ENCODE measurements around the gene FKBP14. TPM values are rescaled to one million over a fixed set of nuclear protein-coding genes. Genes with fewer than 3 reads are reported as not detected.

FKBP14 gene
- total RNA-seq, 1 donor from 2014 or later, result 22.6 TPM

DNA sequence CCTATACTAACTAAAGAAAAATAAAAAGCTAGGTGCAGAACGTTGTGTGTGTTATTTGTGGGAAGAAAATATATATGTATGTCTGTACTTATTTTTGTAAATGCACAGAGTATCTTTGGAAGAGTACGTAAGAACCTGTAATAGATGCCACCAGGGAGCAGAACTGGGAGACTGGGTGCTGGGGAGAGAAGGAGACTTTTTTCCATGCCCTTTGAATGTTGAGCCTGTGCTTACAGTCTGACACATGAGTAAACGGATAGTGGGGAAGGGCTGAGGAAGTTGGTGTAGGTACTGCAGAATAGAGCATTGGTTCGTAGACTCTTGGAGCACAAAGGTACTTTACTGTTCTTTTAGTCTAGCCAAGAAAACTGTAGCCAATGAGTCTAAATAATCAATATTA, 35.6 kb downstream of the FKBP14 start:
- peaks cover 17% of the 10 kb centered on the region for H3K4me1 Mint-ChIP-seq (ENCODE audit: unreplicated experiment)
- H3K27me3 Mint-ChIP-seq, result no peaks in the 10 kb centered on the region
- DNase-seq (ENCODE audit: extremely low spot score, unreplicated experiment), result no peak
- no peak for TF ChIP-seq CTCF (conservative IDR thresholded peaks at IDR 0.05)
- peak overlapping the region; percentile 21 for H3K27ac Mint-ChIP-seq
- peaks cover 4% of the 10 kb centered on the region for H3K9me3 Mint-ChIP-seq
- peak overlapping the region; percentile 89 for H3K4me3 Mint-ChIP-seq
- peaks cover 4% of the 10 kb centered on the region for H3K36me3 Mint-ChIP-seq

DNA sequence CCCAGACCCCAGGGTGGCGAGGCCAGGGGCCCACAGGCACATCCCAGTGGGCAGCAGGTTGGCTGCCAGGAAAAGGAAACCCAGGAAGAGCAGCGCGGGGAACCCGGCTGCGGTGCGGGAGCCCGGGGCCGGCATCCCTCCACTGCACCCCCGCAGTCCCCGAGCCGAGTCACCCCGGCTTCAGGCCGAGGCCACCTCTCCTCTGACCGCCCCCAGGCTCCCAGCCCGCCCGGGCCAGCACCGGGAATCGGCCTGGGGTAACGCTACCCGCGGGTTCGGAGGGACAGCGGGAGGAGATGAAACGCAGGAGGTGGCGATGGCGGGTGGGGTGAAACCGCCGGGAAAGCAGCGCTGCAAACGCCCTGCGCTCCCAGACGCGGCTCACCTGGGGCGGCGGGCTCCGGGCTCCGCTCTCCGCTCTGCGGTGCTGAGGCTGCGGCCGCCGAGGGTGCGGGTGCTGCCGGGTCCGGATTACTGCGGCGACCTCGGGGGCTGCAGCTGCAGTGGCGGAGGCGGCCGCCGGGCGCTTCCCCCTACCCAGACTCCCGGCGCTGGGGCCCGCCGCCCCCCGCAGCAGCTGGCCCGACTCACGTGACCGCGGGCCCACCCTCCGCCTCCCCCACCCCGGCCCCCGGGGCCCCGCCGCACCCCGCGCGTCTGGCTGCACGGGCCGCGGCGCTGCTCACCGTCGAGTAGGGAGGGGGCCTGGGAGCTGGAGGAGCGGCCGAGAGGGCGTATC, 37.1 kb downstream of the FKBP14 start, which contains the start of gene SCRN1:
SCRN1 (minus strand) TSS at position 545 of the 739 bp plus-strand sequence. CDS start 20,734 bp downstream, outside the sequence.
- H3K4me3 Mint-ChIP-seq, result peak within 1 kb of the TSS; percentile 94
- TF ChIP-seq CTCF (conservative IDR thresholded peaks at IDR 0.05), result peak; percentile 64
- peak within 1 kb of the TSS; percentile 99 for H3K27ac Mint-ChIP-seq
- peaks cover 17% of the 10 kb centered on the region for H3K4me1 Mint-ChIP-seq (ENCODE audit: unreplicated experiment)
- peak; percentile 75 for DNase-seq (ENCODE audit: extremely low spot score, unreplicated experiment)
- H3K36me3 Mint-ChIP-seq, result peaks cover 9% of the 10 kb centered on the region
- H3K9me3 Mint-ChIP-seq, result peaks cover 4% of the 10 kb centered on the region
- H3K27me3 Mint-ChIP-seq, result no peaks in the 10 kb centered on the region

DNA sequence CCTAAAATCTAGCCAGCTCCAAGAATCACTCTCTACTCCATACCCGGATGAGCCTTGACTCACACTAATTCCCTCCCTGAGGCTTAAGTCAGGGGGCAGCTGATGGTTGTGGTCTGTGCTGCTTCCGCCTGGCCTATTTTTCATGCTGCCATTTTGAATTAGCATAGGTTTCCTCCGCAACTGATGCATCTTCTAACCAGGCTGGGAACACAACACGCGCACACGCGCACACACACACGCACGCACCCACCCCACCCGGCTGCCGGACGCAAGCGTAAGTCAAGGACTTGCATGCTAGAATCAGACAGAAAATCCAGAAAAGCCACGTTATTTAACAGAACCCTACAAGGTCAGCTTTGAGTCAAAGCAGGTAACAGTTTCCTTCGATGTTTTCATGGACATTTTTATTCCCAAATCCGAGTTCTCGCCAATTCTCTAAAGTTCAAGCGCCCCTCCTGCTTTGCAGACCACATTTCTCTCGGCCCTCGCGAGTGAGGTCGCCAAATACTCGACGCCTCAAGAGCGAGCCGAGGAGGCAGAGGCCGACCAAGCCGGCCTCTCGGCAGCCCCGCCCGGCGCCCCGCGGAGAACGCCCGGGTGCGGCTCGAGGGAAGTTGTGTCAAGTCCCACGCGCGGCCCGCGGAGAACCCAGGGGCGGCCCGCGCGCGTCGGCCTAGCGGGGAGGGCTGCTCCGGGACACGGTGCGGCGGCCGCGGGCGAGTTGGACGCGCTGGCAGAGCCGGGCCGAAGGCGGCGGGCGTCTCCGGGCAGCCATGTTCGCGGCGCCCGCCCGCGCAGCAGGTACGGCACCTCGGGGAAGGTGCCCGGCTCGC, 37.9 kb downstream of the FKBP14 start:
- Mint-ChIP-seq H3K36me3 (peaks cover 12% of the 10 kb centered on the region), H3K4me1 (ENCODE audit: unreplicated experiment) (peaks cover 17% of the 10 kb centered on the region), H3K27ac (peak overlapping the region; percentile 99), H3K27me3 (no peaks in the 10 kb centered on the region), H3K4me3 (peak overlapping the region; percentile 94), H3K9me3 (peaks cover 5% of the 10 kb centered on the region)
- DNase-seq (ENCODE audit: extremely low spot score, unreplicated experiment), result peak; percentile 73
- no peak for TF ChIP-seq CTCF (conservative IDR thresholded peaks at IDR 0.05)

GRCh38 chr7:29987811-29988317, 38.6 kb downstream of the FKBP14 start:
- H3K4me3 Mint-ChIP-seq, result peak overlapping the region; percentile 94
- DNase-seq (ENCODE audit: extremely low spot score, unreplicated experiment), result no peak
- peaks cover 17% of the 10 kb centered on the region for H3K4me1 Mint-ChIP-seq (ENCODE audit: unreplicated experiment)
- no peaks in the 10 kb centered on the region for H3K27me3 Mint-ChIP-seq
- no peak for TF ChIP-seq CTCF (conservative IDR thresholded peaks at IDR 0.05)
- H3K9me3 Mint-ChIP-seq, result peaks cover 7% of the 10 kb centered on the region
- H3K36me3 Mint-ChIP-seq, result peaks cover 15% of the 10 kb centered on the region
- H3K27ac Mint-ChIP-seq, result peak overlapping the region; percentile 99

DNA sequence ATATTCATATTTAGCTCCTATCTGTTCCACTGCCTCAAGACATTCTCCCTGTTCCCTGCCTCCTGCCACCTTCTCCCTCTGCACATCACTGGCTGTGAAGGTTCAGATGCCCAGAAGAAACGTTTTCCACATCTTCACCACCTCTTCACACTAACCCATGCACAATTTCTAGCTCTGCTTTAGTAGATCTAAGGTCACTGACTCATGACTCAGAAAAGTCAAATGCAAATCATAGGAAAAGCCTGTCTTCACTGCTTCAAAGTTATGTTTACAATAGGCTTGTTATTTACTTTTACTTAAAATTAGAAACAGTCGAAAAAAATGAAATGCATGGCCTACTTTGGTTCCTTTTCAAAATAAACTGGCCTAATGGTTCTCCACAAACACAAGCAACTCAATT, 39.4 kb downstream of the FKBP14 start:
- H3K27me3 Mint-ChIP-seq, result no peaks in the 10 kb centered on the region
- peaks cover 16% of the 10 kb centered on the region for H3K36me3 Mint-ChIP-seq
- DNase-seq (ENCODE audit: extremely low spot score, unreplicated experiment), result no peak
- peaks cover 7% of the 10 kb centered on the region for H3K9me3 Mint-ChIP-seq
- H3K27ac Mint-ChIP-seq, result peak overlapping the region; percentile 99
- peak overlapping the region; percentile 52 for H3K4me3 Mint-ChIP-seq
- no peak for TF ChIP-seq CTCF (conservative IDR thresholded peaks at IDR 0.05)
- H3K4me1 Mint-ChIP-seq (ENCODE audit: unreplicated experiment), result peaks cover 17% of the 10 kb centered on the region

Data from type B pancreatic cell (in vitro differentiated cells).